K562 treated with DMSO at 1 percent for 4 hours (cell line): ENCODE data around the gene TRAF3. TPM values are rescaled to one million over a fixed set of nuclear protein-coding genes. Genes with fewer than 3 reads are reported as not detected.

Source experiments
- total RNA-seq: library from RNA; unstranded; fragments of 300-600 nt; gene quantifications from 2 replicates; pipeline ENCODE4 v1.2.3, GENCODE V29; 2022; ENCODE audit not compliant: insufficient read depth

Gene TRAF3
- 5.1 and 8.1 TPM in 2 replicates for total RNA-seq

DNA sequence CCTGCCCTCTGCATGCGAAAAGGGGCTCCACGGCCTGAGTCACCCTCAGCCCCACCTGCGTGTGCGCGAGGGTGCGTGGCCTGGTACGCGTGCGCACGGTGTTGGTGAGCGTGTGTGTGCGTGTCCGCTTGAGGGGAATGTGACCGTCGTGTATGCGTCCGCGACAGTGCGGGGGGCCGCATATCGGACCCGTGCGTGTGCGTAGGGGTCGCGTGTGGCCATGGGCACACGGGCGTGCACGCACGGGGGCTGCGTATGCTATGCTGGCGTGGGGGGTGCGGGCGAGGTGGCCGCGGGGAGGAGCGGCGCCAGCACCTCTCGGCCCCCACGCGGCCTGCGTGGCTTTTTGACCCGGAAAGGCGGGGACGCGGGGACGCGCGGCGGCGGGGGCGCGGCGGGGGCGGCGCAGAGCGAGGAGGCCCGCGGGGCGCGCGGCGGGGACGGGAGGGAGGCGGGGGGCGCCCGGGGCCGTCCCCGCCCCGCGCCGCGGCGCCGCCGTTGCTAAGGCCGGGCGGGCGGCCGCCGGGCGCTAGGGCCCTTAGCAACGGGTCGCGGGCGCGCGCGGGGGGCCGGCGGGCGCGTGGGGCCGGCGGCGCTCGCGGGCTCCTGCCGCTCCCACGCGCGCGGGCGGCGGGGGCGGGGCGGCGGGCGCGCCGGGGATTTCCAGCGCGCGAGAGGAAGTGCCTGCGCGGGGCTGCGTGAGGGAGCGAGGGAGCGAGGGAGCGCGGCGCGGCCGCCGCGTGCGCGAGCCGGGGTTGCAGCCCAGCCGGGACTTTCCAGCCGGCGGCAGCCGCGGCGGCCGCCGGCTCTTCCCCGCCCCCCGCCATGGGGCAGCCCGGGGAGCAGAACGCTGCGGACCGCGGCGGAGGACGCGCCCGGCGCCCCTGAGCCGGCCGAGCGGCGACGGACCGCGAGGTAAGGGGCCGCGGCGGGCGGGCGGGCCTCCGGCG, at the start of gene TRAF3:
TSS of gene TRAF3 (plus strand) at position 689 of the 950 bp plus-strand sequence. CDS start 92,753 bp downstream, outside the sequence.

DNA sequence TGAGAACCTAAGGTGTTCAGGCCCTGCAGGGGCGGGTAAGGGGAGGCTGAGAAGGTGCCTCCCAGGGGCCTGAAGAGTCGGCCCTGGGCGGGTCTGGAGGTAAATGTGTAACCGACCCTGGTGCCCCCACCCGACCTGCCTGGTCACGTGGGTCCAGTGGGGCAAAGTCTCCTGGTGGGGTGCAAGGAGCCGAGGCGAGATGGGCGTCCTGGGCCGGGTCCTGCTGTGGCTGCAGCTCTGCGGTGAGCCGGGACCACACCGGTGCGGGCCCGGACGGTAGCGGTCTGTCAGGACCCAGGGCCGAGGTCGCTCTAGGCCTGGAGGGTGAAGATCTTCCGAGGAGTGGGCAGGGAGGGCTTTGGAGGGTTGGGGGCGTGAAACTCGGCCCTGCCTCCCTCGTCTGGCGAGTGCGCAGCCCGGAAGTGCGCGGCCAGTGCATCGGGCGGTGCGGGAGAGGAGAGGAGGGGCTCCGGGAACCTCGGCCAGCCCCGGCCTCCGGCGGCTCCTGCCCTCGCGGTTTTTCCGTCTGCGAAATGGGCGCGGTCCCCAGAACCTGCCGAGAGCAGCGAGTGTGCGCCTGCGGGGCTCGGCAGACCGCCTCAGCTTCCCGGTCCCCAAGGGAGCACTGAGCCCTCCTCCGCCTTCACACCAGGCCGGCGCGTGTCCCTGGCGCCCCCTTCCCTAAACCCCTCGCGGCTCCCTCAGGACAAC, 145.4 kb downstream of the TRAF3 start, which contains the start of gene AMN:
TSS of gene AMN (plus strand) at position 174 of the 711 bp plus-strand sequence. CDS start at position 200, 26 bp downstream.

Other genes starting within 250 kb of the TRAF3 start
- gene RCOR1, start 184.8 kb upstream of the TRAF3 start, total RNA-seq: 16.0 and 19.5 TPM in 2 replicates
- 0.44 TPM in 1 of 2 replicates, not detected in the other for gene AMN, start 145.2 kb downstream of the TRAF3 start, total RNA-seq